CD4-positive, alpha-beta T cell (primary cell): Measurements from ENCODE around the gene CENPA. TPM values are rescaled to one million over a fixed set of nuclear protein-coding genes. Genes with fewer than 3 reads are reported as not detected.

ENCODE experiments used
- ATAC-seq: fragments of 200-7000 bp; cut with Tn5 transposase; one replicate; pipeline ENCODE4 v1.10.0; 2022; ENCODE audit warnings: mild to moderate bottlenecking; ENCODE audit not compliant: poor library complexity
- CTCF ChIA-PET: fragments of 350-600 bp; sonication (Branson Sonifier 250); formaldehyde crosslinking; loops from one replicate; lab custom pipeline; 2021; ENCODE audit warnings: antibody characterized with exemption, inconsistent platforms; lab: Charles Lee
- POLR2A ChIA-PET: fragments of 350-600 bp; sonication (Branson Sonifier 250); formaldehyde crosslinking; loops from one replicate; lab custom pipeline; 2021; ENCODE audit warnings: antibody characterized with exemption, inconsistent platforms; lab: Charles Lee
- DNase-seq, 14 experiments: peaks; one replicate each; pipeline ENCODE4 v3.0.0-alpha.2; 2013 to 2020; ENCODE audit warnings: mixed read lengths in 2 of 14
- H3K27ac ChIP-seq, 2 donors: one replicate each; pipeline versions ENCODE4 v1.5.1 to v1.7.0; 2013; ENCODE audit warnings: low read length in 2 of 2, low read depth in 1 of 2, mild to moderate bottlenecking in 1 of 2
- H3K27me3 ChIP-seq, 2 experiments: 1 replicate in 1 of 2; 2 replicates in 1 of 2; pipeline versions ENCODE4 v1.6.1 to v1.7.0; 2013; ENCODE audit warnings: low read length in 2 of 2, control low read depth in 1 of 2, mild to moderate bottlenecking in 1 of 2, moderate library complexity in 1 of 2; ENCODE audit not compliant: insufficient read depth in 2 of 2, control insufficient read depth in 1 of 2
- H3K36me3 ChIP-seq: one replicate; pipeline ENCODE4 v1.6.1; 2013; ENCODE audit warnings: low read length, control low read depth; ENCODE audit not compliant: insufficient read depth
- H3K4me1 ChIP-seq: one replicate; pipeline ENCODE4 v1.6.1; 2013; ENCODE audit warnings: low read length, control low read depth; ENCODE audit not compliant: insufficient read depth
- H3K4me3 ChIP-seq: one replicate; pipeline ENCODE4 v1.5.1; 2013; ENCODE audit warnings: mild to moderate bottlenecking, low read length, moderate library complexity
- H3K9me3 ChIP-seq, 2 experiments: 1 replicate in 1 of 2; 2 replicates in 1 of 2; pipeline versions ENCODE4 v1.6.1 to v1.7.0; 2013; ENCODE audit warnings: low read length in 2 of 2, mild to moderate bottlenecking in 2 of 2, control low read depth in 1 of 2, moderate library complexity in 1 of 2; ENCODE audit not compliant: control insufficient read depth in 1 of 2, insufficient read depth in 1 of 2
- H3K27ac Mint-ChIP-seq: one replicate; pipeline ENCODE4 v1.8.0; 2020; ENCODE audit warnings: mixed read lengths
- H3K27me3 Mint-ChIP-seq: one replicate; pipeline ENCODE4 v1.8.0; 2021; ENCODE audit warnings: mixed read lengths
- H3K36me3 Mint-ChIP-seq: one replicate; pipeline ENCODE4 v1.8.0; 2021; ENCODE audit warnings: low read depth, mixed read lengths
- H3K4me1 Mint-ChIP-seq: one replicate; pipeline ENCODE4 v1.8.0; 2021; ENCODE audit warnings: low read depth, mixed read lengths
- H3K4me3 Mint-ChIP-seq: one replicate; pipeline ENCODE4 v1.8.0; 2020; ENCODE audit warnings: mild to moderate bottlenecking, mixed read lengths
- H3K9me3 Mint-ChIP-seq: one replicate; pipeline ENCODE4 v1.8.0; 2020; ENCODE audit warnings: mixed read lengths
- intact Hi-C, 2 experiments: fragments of 100-400 bp; cut with DNase I in 1 of 2; cut with micrococcal nuclease in 1 of 2; formaldehyde crosslinking; loops; one replicate each; pipeline versions ENCODE4 v1.15.1 to v1.9.0; 2023 to 2025; cut with DNase I, micrococcal nuclease
- total RNA-seq, 174 experiments: library from RNA in 2 of 174; stranded (reverse) in 2 of 174; gene quantifications; one replicate each; pipeline ENCODE4 v1.2.3 and lab custom pipeline; 2021 to 2026
- TF ChIP-seq, protein P1 (sequence below): fragments of 200-600 bp; IDR thresholded peaks from one replicate; pipeline ENCODE4 v1.8.0; 2022; ENCODE audit warnings: antibody characterized with exemption, mild to moderate bottlenecking

Gene CENPA
- total RNA-seq, 2 experiments from 2014 or later: 1.0 to 1.1 TPM

- Mint-ChIP-seq H3K27ac (no peak overlapping the region), H3K4me1 (no peaks in the 10 kb centered on the region), H3K27me3 (no peaks in the 10 kb centered on the region), H3K9me3 (no peaks in the 10 kb centered on the region), H3K36me3 (no peaks in the 10 kb centered on the region), H3K4me3 (no peak overlapping the region)
- CTCF ChIA-PET: no interaction called here
- ATAC-seq: no peak
- H3K36me3 ChIP-seq: no peaks in the 10 kb centered on the region
- POLR2A ChIA-PET: no interaction called here
- no peaks in the 10 kb centered on the region for H3K9me3 ChIP-seq
- no peak for DNase-seq
- intact Hi-C loops: no loop called here
- TF ChIP-seq, protein P1, sequence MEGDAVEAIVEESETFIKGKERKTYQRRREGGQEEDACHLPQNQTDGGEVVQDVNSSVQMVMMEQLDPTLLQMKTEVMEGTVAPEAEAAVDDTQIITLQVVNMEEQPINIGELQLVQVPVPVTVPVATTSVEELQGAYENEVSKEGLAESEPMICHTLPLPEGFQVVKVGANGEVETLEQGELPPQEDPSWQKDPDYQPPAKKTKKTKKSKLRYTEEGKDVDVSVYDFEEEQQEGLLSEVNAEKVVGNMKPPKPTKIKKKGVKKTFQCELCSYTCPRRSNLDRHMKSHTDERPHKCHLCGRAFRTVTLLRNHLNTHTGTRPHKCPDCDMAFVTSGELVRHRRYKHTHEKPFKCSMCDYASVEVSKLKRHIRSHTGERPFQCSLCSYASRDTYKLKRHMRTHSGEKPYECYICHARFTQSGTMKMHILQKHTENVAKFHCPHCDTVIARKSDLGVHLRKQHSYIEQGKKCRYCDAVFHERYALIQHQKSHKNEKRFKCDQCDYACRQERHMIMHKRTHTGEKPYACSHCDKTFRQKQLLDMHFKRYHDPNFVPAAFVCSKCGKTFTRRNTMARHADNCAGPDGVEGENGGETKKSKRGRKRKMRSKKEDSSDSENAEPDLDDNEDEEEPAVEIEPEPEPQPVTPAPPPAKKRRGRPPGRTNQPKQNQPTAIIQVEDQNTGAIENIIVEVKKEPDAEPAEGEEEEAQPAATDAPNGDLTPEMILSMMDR: no peak
- H3K4me1 ChIP-seq: no peaks in the 10 kb centered on the region
- no peak overlapping the region for H3K4me3 ChIP-seq
- no peak overlapping the region for H3K27ac ChIP-seq
- H3K27me3 ChIP-seq: no peaks in the 10 kb centered on the region
These were observed 33.2 kb upstream of the CENPA start for GRCh38 chr2:26752656-26753055.

DNA sequence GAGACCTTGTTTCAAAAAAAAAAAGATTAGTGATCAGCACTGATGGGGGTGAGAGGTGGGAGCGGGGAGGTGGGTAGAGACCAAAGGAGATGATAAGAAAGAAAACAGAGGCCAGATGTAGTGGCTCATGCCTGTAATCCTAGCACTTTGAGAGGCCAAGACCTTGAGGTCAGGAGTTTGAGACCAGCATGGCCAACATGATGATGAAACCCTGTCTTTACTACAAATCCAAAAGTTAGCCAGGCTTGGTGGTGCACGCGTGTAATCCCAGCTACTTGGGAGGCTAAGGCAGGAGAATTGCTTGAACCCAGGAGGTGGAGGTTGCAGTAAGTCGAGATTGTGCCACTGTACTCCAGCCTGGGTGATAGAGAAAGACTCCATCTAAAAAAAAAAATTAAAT is 31.3 kb upstream of the CENPA start:
- Mint-ChIP-seq H3K4me3 (no peak overlapping the region), H3K27me3 (no peaks in the 10 kb centered on the region), H3K9me3 (no peaks in the 10 kb centered on the region), H3K4me1 (no peaks in the 10 kb centered on the region), H3K36me3 (no peaks in the 10 kb centered on the region), H3K27ac (no peak overlapping the region)
- no peak for ATAC-seq
- no peak overlapping the region for H3K27ac ChIP-seq
- TF ChIP-seq, protein P1: no peak
- H3K4me3 ChIP-seq: no peak overlapping the region
- H3K9me3 ChIP-seq: no peaks in the 10 kb centered on the region
- ChIA-PET POLR2A (no interaction called here), CTCF (no interaction called here)
- DNase-seq: no peak
- H3K4me1 ChIP-seq: no peaks in the 10 kb centered on the region
- no peaks in the 10 kb centered on the region for H3K27me3 ChIP-seq
- H3K36me3 ChIP-seq: no peaks in the 10 kb centered on the region
- intact Hi-C loops: no loop called here

GRCh38 chr2:26754972-26755670 is 30.7 kb upstream of the CENPA start:
- TF ChIP-seq, protein P1: no peak
- no peak for DNase-seq
- H3K4me3 ChIP-seq: no peak overlapping the region
- no peaks in the 10 kb centered on the region for H3K27me3 ChIP-seq
- Mint-ChIP-seq H3K27ac (no peak overlapping the region), H3K27me3 (no peaks in the 10 kb centered on the region), H3K9me3 (no peaks in the 10 kb centered on the region), H3K4me1 (no peaks in the 10 kb centered on the region), H3K4me3 (no peak overlapping the region), H3K36me3 (no peaks in the 10 kb centered on the region)
- CTCF ChIA-PET: no interaction called here
- ATAC-seq: no peak
- H3K27ac ChIP-seq: no peak overlapping the region
- H3K9me3 ChIP-seq: no peaks in the 10 kb centered on the region
- POLR2A ChIA-PET: no interaction called here
- no peaks in the 10 kb centered on the region for H3K36me3 ChIP-seq
- H3K4me1 ChIP-seq: no peaks in the 10 kb centered on the region
- intact Hi-C loops: no loop called here
